ENCODE results near the gene GPR132.

GRCh38 chr14:105107781-105108515 is 42.7 kb upstream of the GPR132 start:
- no peak for TF ChIP-seq CTCF (IDR thresholded peaks at IDR 0.05)
- TF ChIP-seq POLR2AphosphoS5 (IDR thresholded peaks at IDR 0.05), result no peak
